ENCODE results near the gene KCNIP4. TPM values are rescaled to one million over a fixed set of nuclear protein-coding genes. Genes with fewer than 3 reads are reported as not detected.

KCNIP4 gene
- total and polyA plus RNA-seq, 12 donors = 0.44 to 4.1 (median 1.6) TPM

DNA sequence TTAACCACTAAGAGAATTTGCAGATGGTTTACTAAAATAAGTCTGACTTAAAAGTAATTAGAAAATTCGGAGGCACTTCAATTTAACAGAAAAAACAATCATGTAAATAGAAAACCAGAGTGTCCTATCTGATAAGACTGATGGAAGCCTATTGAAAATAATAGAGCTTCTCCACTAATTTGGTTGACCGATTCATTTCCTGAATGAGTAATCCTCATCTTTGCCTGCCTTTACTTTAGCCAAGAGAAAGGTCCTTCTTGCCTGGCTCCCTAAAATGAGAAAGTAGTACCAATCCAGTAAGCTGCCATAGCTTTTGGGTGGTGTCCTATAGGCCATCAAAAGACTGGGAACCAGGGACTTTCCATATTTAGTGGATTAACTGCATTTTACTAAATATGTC, 48.4 kb downstream of the KCNIP4 start:
- Histone ChIP-seq H3K36me3 (replicated peaks in 1 of 2) (no peaks in the 10 kb centered on the region), H3K27ac (no peak overlapping the region), H3K4me3 (no peak overlapping the region), H3K9me3 (replicated peaks in 1 of 3) (no peaks in the 10 kb centered on the region), H3K27me3 (no peaks in the 10 kb centered on the region), H3K4me1 (replicated peaks in 1 of 2) (no peaks in the 10 kb centered on the region)
- no peak for DNase-seq
- TF ChIP-seq, protein P1, sequence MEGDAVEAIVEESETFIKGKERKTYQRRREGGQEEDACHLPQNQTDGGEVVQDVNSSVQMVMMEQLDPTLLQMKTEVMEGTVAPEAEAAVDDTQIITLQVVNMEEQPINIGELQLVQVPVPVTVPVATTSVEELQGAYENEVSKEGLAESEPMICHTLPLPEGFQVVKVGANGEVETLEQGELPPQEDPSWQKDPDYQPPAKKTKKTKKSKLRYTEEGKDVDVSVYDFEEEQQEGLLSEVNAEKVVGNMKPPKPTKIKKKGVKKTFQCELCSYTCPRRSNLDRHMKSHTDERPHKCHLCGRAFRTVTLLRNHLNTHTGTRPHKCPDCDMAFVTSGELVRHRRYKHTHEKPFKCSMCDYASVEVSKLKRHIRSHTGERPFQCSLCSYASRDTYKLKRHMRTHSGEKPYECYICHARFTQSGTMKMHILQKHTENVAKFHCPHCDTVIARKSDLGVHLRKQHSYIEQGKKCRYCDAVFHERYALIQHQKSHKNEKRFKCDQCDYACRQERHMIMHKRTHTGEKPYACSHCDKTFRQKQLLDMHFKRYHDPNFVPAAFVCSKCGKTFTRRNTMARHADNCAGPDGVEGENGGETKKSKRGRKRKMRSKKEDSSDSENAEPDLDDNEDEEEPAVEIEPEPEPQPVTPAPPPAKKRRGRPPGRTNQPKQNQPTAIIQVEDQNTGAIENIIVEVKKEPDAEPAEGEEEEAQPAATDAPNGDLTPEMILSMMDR (IDR thresholded peaks at IDR 0.05) = no peak
- TF ChIP-seq POLR2A (IDR thresholded peaks at IDR 0.05) = no peak
- 22 to 65% (median 41%) methylated on average over 2 of the region's 2 CpGs for WGBS, 4 donors
- intact Hi-C loops (cut with DNase I) = no loop called here

DNA sequence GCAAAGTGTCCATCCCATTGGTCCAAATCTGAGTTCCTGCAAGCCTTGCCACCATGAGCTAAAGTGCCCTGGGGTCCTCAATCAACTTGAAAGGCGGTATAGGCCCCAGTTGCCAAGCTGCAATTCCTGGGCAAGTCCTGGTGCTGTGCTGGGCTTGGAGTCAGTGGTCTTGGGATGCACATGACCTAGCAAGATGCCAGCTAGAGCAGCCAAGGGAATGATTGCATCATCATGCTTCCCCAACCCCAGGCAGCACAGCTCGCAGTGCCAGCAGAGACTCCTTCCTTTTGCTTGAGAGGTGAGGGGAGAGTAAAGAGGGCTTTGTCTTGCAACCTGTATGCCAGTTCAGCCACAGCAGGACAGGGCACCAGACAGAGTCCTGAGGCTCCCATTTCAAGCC, 50.5 kb downstream of the KCNIP4 start:
- Histone ChIP-seq H3K27me3 (no peaks in the 10 kb centered on the region), H3K27ac (no peak overlapping the region), H3K9me3 (replicated peaks in 1 of 3) (no peaks in the 10 kb centered on the region), H3K36me3 (replicated peaks in 1 of 2) (no peaks in the 10 kb centered on the region), H3K4me3 (no peak overlapping the region), H3K4me1 (replicated peaks in 1 of 2) (no peaks in the 10 kb centered on the region)
- intact Hi-C loops (cut with DNase I) = no loop called here
- 68 to 80% (median 76%) methylated on average over 1 to 2 of the region's 2 CpGs for WGBS, 4 donors
- TF ChIP-seq, protein P1 (IDR thresholded peaks at IDR 0.05) = no peak
- no peak for TF ChIP-seq POLR2A (IDR thresholded peaks at IDR 0.05)
- DNase-seq = no peak

DNA sequence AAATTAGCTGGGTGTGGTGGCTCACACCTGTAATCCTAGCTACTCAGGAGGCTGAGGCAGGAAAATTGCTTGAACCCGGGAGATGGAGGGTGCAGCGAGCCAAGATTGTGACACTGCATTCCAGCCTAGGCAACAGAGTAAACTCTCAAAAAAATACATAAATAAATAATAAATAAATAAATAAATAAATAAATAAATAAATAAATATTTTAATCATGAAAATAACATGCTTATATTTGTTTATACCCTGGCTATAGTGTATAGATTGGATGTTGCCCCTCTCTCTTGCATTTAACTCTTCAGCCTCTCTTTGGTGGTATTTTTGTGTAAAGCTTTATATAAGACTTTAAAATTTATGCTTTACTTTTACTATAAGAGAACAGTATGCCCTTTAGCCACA, 51.8 kb downstream of the KCNIP4 start:
- H3K4me3 ChIP-seq = no peak overlapping the region
- H3K27me3 ChIP-seq = no peaks in the 10 kb centered on the region
- no peak for DNase-seq
- H3K36me3 ChIP-seq (replicated peaks in 1 of 2) = no peaks in the 10 kb centered on the region
- H3K27ac ChIP-seq = no peak overlapping the region
- TF ChIP-seq, protein P1 (IDR thresholded peaks at IDR 0.05) = no peak
- no peak for TF ChIP-seq POLR2A (IDR thresholded peaks at IDR 0.05)
- no peaks in the 10 kb centered on the region for H3K4me1 ChIP-seq (replicated peaks in 1 of 2)
- 83 to 94% (median 86%) methylated on average over 2 of the region's 2 CpGs for WGBS, 4 donors
- intact Hi-C loops (cut with DNase I) = no loop called here
- H3K9me3 ChIP-seq (replicated peaks in 1 of 3) = no peaks in the 10 kb centered on the region

DNA sequence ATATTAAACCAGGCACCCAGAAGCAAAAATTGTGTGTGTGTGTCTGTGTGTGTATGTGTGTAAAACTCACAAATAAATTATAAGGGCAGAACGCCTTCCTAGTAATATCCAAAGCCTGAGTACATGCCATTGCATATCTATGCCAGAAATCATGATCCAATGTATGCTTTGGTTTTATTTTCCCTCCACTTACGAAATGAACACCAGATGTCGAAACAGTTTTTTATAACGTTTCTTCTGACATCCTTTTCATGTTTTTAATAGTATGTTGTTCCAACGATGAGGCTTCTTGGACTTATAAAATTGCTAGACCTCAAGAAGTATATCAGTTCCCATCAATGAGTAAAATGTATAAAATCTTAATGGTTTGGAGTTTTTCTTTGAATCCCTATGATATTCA, 55.4 kb downstream of the KCNIP4 start:
- H3K27ac ChIP-seq = no peak overlapping the region
- no peaks in the 10 kb centered on the region for H3K4me1 ChIP-seq (replicated peaks in 1 of 2)
- no peak overlapping the region for H3K4me3 ChIP-seq
- H3K9me3 ChIP-seq (replicated peaks in 1 of 3) = no peaks in the 10 kb centered on the region
- DNase-seq = no peak
- WGBS, 4 donors = 62 to 70% (median 66%) methylated on average over 5 of the region's 5 CpGs
- no peaks in the 10 kb centered on the region for H3K36me3 ChIP-seq (replicated peaks in 1 of 2)
- intact Hi-C loops (cut with DNase I) = no loop called here
- TF ChIP-seq, protein P1 (IDR thresholded peaks at IDR 0.05) = no peak
- no peak for TF ChIP-seq POLR2A (IDR thresholded peaks at IDR 0.05)
- no peaks in the 10 kb centered on the region for H3K27me3 ChIP-seq
